Neuron (in vitro differentiated cells): ENCODE results near the gene DNAJC5G.
A peak's percentile ranks its signal among the peaks of the same experiment; 100 is the strongest.
"Not testable (repeated sequence)": the region's sequence is repeated elsewhere in the genome, so short reads cannot be mapped to it uniquely, and the experiment has no call there.

Experiments
- H2AFZ ChIP-seq: one replicate; pipeline ENCODE4 v1.6.1; 2013; ENCODE audit warnings: low read depth, mild to moderate bottlenecking, inconsistent platforms, low read length, moderate library complexity
- H3K27me3 ChIP-seq: one replicate; pipeline ENCODE4 v1.6.1; 2013; ENCODE audit warnings: low read length; ENCODE audit not compliant: insufficient read depth
- H3K36me3 ChIP-seq: one replicate; pipeline ENCODE4 v1.6.1; 2013; ENCODE audit warnings: low read length; ENCODE audit not compliant: insufficient read depth
- H3K4me1 ChIP-seq: one replicate; pipeline ENCODE4 v1.6.1; 2013; ENCODE audit warnings: low read length; ENCODE audit not compliant: insufficient read depth
- H3K4me3 ChIP-seq: 2 replicates; pipeline ENCODE4 v1.5.1; 2013; ENCODE audit warnings: mild to moderate bottlenecking, low read length, moderate library complexity
- H3K9me3 ChIP-seq: one replicate; pipeline ENCODE4 v1.6.1; 2013; ENCODE audit warnings: low read length

Gene DNAJC5G

DNA sequence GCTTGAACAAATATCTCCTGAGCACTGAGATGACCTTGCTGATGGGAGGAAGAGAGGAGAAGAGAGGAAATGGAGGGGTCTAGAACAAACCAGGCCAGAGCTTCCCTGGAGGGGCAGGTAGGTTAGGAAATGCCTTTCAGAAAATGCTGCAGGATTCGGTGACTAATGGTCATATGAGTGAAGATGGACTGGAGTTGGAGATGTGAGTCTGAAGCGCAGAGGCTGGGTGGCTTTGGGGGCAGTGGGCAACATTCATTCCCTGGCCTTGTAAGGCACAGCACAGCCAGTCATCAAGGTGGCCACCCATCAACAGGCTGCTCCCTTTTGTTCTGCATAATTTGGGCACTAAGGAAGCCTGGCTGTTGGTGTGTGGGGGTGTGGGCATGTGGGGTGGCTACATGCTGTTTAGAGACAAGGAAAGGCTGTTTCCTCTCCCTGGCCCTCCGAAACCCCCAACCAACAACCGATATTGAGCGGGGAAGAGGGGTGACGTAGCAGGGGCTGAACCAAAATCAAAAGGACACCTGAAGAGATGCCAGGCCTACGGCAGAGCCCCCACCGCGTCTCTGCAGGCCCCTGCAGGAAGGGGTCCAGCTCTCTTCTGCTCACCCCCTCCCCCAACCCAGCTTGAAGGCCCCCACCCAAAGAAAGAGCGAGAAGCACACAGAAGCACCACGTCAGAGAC is 13.8 kb upstream of the DNAJC5G start:
- Histone ChIP-seq H3K9me3 (no peaks in the 10 kb centered on the region), H2AFZ (peak overlapping the region; percentile 49), H3K4me1 (peaks cover 14% of the 10 kb centered on the region), H3K4me3 (no peak overlapping the region), H3K27me3 (peaks cover 89% of the 10 kb centered on the region), H3K36me3 (no peaks in the 10 kb centered on the region)

DNA sequence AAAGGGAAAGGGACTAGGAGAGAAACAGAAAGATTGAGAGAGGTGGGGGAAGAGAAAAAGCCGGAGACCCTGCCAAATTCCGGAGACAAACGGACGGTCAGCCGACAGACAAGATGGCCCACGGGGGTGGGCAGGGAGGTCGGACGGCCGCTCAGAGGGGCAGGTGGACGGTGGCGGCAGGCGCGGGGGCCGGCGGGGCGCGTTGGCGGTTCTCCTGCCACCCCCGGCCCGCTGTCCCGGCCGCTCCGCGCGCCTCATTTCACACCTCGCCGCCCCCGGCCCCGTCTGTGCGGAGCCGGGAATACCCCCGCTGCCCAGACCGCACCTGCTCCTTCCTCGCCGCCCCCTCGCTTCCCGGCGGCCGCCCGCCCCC is 13.3 kb upstream of the DNAJC5G start:
- Histone ChIP-seq H3K27me3 (peaks cover 86% of the 10 kb centered on the region), H3K4me1 (peaks cover 14% of the 10 kb centered on the region), H2AFZ (peak overlapping the region; percentile 49), H3K9me3 (no peaks in the 10 kb centered on the region), H3K36me3 (no peaks in the 10 kb centered on the region), H3K4me3 (no peak overlapping the region)

DNA sequence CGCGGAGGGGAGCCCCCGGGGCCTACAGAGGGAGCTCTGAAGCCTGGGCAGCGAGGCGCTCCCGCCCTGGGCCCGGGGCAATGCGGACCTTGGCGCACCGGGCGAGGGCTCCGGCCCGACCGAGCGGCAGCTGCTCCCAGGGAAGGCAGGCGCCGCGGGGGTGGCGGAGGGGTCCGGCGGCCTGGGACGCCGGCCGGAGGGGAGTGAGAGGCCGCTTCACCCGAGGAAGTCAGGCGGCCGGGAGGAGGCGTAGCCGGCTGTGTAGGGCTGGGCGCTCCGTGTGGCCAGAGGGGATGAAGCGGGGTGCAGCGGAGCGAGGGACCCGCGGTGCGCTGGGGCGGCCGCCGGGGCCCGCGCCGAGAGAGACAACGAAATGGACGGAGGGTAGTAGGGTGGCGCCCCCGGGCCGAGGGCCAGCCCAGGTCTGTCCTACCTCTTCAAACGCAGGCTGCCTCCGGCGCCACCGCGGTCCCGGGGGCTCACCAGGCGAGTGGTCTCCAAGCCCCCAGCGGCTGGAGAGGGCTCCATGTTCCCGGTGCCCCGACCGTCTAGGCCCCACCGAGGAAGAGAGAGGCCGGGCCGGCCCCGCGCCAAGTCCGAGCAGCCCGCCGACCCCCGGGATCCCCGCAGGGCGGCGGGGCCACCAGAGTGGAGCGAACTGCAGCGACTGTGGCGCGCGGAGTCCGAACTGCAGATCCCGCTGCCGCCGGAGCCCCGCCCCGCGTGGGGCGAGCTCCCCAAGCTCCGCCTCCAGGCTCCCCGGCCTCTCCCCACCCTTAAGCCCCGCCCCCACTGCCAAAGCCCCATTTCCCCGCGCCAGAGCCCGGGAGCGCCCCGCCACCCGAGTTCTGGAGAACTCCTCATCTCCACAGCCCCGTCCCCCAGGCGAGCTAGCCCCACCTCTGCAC is 12.6 kb upstream of the DNAJC5G start, which contains the start of gene SLC30A3:
Gene SLC30A3 (minus strand): TSS at position 669 of the 908 bp plus-strand sequence. CDS start 141 bp downstream, at position 528.
- H3K36me3 ChIP-seq, result no peaks in the 10 kb centered on the region
- H3K4me3 ChIP-seq, result peak within 1 kb of the TSS; percentile 9
- peaks cover 84% of the 10 kb centered on the region for H3K27me3 ChIP-seq
- no peaks in the 10 kb centered on the region for H3K9me3 ChIP-seq
- H3K4me1 ChIP-seq, result peaks cover 14% of the 10 kb centered on the region
- H2AFZ ChIP-seq, result peak within 1 kb of the TSS; percentile 49

DNA sequence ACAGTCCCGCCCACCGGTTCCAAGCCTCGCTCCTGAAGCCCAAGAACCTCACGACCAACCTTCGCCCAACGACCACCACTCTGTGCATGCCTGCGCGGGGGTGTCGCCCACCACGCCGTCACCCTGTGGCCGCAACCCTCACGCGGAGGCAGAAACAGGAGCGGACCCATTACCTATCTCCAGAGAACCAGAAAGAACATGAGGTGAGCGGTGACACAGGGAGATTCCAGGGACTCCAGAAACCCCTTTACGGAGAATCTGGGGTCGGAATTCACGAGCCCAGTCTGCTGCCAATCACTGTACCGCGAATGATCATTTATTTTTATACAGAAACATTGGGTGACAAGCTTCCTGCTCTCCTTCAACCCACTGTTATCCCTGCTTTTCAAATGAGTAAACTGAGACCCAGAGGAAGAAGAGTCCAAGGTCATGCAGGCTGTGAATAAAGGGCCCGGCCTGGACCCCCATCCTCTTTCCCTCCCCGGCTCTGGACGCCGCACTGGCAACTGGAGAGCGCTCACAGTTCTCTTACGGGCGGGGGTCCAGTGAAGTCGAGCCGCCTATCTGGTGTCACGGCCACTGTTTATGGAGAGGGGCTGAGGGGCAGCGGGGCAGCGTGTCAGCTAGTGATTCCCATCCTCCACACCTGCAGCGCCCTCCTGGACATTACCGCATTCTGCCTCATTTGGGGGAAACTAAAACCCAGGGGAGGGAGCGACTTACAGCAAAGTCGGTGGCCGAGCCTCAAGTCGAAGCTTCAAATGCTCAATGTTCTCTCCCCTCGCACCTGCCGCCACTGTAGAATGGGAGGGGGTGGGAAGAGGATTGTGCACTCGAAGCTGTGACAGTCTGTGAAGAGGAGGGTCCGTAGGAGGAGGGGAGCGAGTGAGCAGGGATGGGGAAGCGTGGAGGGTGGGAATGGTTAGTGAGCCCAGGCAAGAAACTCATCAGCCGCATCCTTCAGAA is 11.7 kb upstream of the DNAJC5G start:
- no peak overlapping the region for H3K4me3 ChIP-seq
- peak overlapping the region; percentile 64 for H2AFZ ChIP-seq
- peaks cover 14% of the 10 kb centered on the region for H3K4me1 ChIP-seq
- peaks cover 82% of the 10 kb centered on the region for H3K27me3 ChIP-seq
- H3K36me3 ChIP-seq, result no peaks in the 10 kb centered on the region
- no peaks in the 10 kb centered on the region for H3K9me3 ChIP-seq

DNA sequence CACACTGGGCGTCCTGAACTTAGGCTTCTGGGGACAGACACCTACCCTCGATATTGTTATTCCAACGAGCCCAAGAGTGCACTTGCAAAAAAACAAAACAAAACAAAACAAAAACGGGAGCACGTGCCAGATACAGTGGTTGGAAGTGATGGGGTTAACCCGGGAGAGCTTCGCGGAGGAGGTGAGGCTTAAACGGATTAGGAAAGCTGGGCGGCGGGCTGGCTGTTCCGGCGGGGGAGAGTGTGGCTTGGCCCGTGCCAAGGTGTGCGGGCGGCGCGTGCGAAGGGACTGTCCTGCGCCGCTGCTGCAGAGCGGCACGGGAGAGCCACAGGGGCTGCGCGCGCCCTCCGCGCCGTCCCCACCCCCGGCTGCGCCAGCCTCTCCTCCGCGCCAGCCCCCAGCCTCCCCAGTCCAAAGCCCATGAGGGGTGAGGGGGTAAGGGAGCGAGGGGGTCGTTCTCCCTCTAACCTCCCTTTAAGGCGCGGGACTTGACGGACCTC is 10.9 kb upstream of the DNAJC5G start:
- Histone ChIP-seq H2AFZ (peak overlapping the region; percentile 64), H3K36me3 (no peaks in the 10 kb centered on the region), H3K9me3 (no peaks in the 10 kb centered on the region), H3K4me1 (peaks cover 14% of the 10 kb centered on the region), H3K27me3 (peaks cover 82% of the 10 kb centered on the region), H3K4me3 (peak overlapping the region; percentile 40)

DNA sequence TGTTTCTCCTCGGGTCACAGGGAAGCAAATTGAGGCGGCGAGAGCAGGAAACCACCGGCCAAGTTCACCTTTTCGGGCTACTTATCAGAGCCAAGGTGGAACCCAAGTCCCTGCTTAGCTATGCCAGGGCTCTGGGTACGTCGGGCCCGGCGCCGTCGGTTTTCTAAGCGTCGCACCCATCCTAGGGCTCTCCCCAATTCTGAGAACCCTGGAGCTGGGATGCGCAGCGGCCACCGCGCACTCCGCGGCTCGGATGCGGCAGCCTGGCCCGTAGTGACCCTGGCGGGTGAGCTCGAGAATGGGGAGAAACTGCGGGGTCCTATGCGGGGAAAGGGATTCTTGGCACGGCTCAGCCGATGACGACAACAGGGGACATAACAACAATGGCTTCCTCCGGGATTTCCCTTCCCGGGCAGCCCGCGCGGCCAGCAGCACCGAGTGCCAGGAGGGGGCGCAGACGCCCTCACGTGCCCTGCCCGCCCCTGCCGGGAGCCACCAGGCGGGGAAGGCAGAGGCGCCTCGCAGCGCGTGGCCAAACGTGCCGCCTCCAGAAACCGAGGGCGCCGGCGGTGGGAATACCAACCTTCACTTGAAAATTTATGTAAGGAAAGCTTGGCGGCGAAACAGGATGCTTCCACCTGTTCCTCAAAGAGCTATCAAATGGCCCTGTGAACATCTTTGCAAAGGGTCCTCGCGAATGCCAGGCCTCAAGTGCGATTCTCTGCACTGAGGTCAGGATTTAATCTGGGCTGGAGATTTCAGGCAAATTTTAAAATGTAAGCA is 10.3 kb upstream of the DNAJC5G start:
- H3K27me3 ChIP-seq, result peaks cover 81% of the 10 kb centered on the region
- H3K4me3 ChIP-seq, result peak overlapping the region; percentile 40
- H3K36me3 ChIP-seq, result no peaks in the 10 kb centered on the region
- H2AFZ ChIP-seq, result peak overlapping the region; percentile 64
- peaks cover 14% of the 10 kb centered on the region for H3K4me1 ChIP-seq
- no peaks in the 10 kb centered on the region for H3K9me3 ChIP-seq

DNA sequence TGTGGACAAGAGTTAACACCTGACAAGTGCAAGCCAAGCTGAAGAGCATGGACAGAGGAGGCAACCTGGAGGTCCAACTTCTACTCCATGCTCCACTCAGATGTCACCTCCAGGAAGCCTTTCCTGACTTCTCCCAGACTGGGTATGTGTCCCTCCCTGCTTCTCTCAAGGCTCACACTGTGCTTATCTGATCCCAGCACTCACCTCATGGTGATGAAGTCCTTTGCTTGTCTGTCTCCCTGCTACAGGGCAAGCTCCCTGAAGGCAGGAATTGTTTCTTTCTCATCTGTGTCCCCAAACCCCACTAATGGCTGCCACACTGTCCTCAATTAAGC is 9.7 kb upstream of the DNAJC5G start:
- no peaks in the 10 kb centered on the region for H3K36me3 ChIP-seq
- H3K9me3 ChIP-seq, result no peaks in the 10 kb centered on the region
- H3K4me1 ChIP-seq, result peaks cover 14% of the 10 kb centered on the region
- H2AFZ ChIP-seq, result no peak overlapping the region
- H3K27me3 ChIP-seq, result peaks cover 80% of the 10 kb centered on the region
- H3K4me3 ChIP-seq, result no peak overlapping the region

DNA sequence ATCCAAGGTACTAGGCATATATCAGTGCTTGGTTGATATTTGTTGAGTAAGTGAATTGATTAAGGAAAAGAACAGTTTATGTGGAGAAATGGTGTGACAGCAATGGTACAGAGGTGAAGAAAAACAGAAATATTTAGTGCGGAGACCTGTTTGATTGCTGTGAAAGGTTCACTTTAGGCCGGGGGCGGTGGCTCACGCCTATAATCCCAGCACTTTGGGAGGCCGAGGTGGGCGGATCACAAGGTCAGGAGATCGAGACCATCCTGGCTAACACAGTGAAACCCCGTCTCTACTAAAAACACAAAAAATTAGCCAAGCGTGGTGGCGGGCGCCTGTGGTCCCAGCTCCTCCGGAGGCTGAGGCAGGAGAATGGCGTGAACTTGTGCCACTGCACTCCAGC is 6.9 kb upstream of the DNAJC5G start:
- not testable (repeated sequence) for H3K9me3 ChIP-seq, H2AFZ ChIP-seq, H3K4me3 ChIP-seq, H3K36me3 ChIP-seq
- Histone ChIP-seq H3K4me1 (peaks cover 11% of the 10 kb centered on the region), H3K27me3 (peaks cover 75% of the 10 kb centered on the region)

DNA sequence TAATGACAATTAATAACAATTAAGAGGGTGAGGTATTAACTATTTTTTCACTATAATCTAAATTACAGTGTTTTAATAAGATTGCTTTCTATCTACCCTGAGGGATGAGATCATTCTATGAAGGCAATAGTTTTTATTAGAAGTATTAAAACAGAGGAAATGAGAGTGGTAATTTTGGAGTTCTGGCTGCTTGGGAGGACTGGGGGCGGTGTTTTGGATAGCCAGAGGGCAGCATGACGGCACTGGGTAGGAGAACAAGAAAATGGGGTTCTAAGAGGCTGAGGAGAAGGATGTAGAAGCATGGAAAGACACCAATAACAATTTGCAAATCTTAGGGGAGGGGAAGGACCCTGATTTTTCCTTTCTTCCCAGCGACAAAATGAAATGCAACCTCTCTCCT is 5.1 kb upstream of the DNAJC5G start:
- Histone ChIP-seq H3K36me3 (no peaks in the 10 kb centered on the region), H2AFZ (no peak overlapping the region), H3K9me3 (no peaks in the 10 kb centered on the region), H3K4me1 (no peaks in the 10 kb centered on the region), H3K4me3 (no peak overlapping the region), H3K27me3 (peaks cover 65% of the 10 kb centered on the region)

DNA sequence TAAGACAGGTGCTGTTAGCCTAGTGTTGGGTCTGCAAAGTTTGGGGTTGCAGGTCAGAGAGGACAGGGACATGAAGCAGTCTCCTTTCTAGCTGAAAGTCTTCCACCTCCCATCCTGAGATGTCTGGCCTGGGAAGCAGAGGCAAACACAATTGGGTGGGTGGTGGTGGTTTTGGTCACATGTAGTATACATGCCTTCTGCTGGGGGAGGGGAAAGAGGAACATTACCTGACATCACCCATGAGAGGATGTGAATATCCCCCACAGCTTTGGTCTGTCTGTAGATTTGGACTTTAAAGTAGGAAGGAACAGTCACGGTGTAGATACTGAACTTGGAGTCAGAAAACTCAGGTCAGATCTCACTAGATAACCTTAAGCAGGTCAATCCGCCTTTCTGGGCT is 4.6 kb upstream of the DNAJC5G start:
- peaks cover 65% of the 10 kb centered on the region for H3K27me3 ChIP-seq
- H3K4me3 ChIP-seq, result no peak overlapping the region
- no peaks in the 10 kb centered on the region for H3K4me1 ChIP-seq
- no peaks in the 10 kb centered on the region for H3K36me3 ChIP-seq
- no peaks in the 10 kb centered on the region for H3K9me3 ChIP-seq
- H2AFZ ChIP-seq, result no peak overlapping the region

DNA sequence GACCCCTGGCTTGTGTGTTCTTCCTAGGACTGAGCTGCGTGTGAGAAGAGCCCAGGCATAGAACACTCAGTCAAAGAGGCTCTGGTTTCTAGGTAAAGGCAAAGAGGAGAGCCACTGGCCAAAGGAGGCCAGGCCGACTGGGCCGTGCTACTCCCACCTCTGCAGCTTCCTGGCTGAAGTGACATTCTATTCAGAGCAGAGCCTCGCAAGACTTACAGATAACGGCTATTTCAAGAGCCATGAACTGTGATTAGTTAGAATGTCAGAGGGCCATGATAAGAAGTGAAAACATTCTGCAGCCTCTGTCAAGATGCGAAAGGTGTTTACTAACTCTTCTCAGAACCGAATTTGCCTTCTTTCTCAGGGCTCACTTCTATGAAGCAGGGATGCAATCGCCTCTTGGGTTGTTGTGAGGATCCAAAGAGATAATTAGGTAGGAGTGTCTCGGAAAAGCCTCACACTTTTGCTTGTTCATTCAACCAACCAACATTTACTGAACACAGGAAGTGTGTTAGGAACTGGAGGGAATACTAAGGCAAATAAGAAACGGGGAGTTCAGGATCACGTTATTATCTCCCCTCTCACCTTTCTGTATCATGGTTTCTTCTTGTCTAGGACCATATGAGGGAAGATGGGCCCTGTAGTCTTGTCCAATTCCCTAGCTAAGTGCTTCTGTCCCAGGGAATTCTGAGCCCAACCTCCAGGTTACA is 3.4 kb upstream of the DNAJC5G start:
- Histone ChIP-seq H3K4me3 (no peak overlapping the region), H3K27me3 (peaks cover 62% of the 10 kb centered on the region), H3K36me3 (no peaks in the 10 kb centered on the region), H3K9me3 (no peaks in the 10 kb centered on the region), H2AFZ (no peak overlapping the region), H3K4me1 (no peaks in the 10 kb centered on the region)
